Neural cell (in vitro differentiated cells): ENCODE measurements around the gene TENM3.

ENCODE experiments used
- EP300 ChIP-seq: fragments of 450-650 bp; conservative IDR thresholded peaks from 2 replicates; pipeline ENCODE4 v1.6.1; 2014; ENCODE audit warnings: antibody characterized with exemption, mild to moderate bottlenecking, moderate library complexity; ENCODE audit not compliant: poor library complexity, severe bottlenecking
- EZH2 ChIP-seq: fragments of 200-600, 300-800 bp; shearing (Covaris generic), sonication (generic); IDR thresholded peaks from 2 replicates; pipeline ENCODE4 v1.6.1; 2014; ENCODE audit warnings: antibody characterized with exemption, low read length, borderline replicate concordance, mild to moderate bottlenecking; ENCODE audit not compliant: insufficient read depth, poor library complexity, severe bottlenecking
- POLR2AphosphoS5 ChIP-seq: IDR thresholded peaks from 2 replicates; pipeline ENCODE4 v1.6.1; 2012
- RAD21 ChIP-seq: fragments of 450-650 bp; conservative IDR thresholded peaks from 2 replicates; pipeline ENCODE4 v1.6.1; 2014; ENCODE audit warnings: antibody characterized with exemption, mild to moderate bottlenecking, moderate library complexity
- SMC3 ChIP-seq: fragments of 450-650 bp; conservative IDR thresholded peaks from 2 replicates; pipeline ENCODE4 v1.6.1; 2014; ENCODE audit warnings: antibody characterized with exemption, mild to moderate bottlenecking, moderate library complexity; ENCODE audit not compliant: poor library complexity
- TAF1 ChIP-seq: IDR thresholded peaks from 2 replicates; pipeline ENCODE4 v1.6.1; 2012; ENCODE audit warnings: low read depth
- TF ChIP-seq, protein P1 (sequence below): fragments of 450-650 bp; IDR thresholded peaks from 2 replicates; pipeline ENCODE4 v1.5.1; 2014; ENCODE audit warnings: antibody characterized with exemption, mild to moderate bottlenecking, moderate library complexity; ENCODE audit not compliant: poor library complexity, severe bottlenecking
- TF ChIP-seq, protein P2 (sequence below): IDR thresholded peaks from 2 replicates; pipeline ENCODE4 v1.6.1; 2012; ENCODE audit warnings: borderline replicate concordance

DNA sequence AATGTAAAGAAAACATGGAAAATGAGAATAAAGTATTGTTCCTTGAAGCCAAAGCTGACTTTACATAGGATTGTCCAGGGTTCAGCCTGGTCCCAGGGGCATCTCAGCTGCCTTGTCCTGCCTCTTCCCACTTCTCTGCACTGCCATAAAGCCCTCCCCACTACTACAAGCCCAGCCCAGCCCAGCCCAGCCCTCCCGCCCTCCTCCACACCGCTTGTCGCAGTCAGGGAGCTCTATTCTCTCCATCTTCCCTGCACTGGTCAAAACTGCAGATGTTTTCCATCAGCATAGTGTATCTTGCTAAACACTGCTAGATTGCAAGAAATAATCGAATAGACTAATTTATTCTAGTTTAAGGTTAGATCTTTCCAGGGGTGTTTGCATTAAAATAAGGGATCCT, 100.3 kb downstream of the TENM3 start:
- TF ChIP-seq, protein P1, sequence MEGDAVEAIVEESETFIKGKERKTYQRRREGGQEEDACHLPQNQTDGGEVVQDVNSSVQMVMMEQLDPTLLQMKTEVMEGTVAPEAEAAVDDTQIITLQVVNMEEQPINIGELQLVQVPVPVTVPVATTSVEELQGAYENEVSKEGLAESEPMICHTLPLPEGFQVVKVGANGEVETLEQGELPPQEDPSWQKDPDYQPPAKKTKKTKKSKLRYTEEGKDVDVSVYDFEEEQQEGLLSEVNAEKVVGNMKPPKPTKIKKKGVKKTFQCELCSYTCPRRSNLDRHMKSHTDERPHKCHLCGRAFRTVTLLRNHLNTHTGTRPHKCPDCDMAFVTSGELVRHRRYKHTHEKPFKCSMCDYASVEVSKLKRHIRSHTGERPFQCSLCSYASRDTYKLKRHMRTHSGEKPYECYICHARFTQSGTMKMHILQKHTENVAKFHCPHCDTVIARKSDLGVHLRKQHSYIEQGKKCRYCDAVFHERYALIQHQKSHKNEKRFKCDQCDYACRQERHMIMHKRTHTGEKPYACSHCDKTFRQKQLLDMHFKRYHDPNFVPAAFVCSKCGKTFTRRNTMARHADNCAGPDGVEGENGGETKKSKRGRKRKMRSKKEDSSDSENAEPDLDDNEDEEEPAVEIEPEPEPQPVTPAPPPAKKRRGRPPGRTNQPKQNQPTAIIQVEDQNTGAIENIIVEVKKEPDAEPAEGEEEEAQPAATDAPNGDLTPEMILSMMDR, result no peak
- TF ChIP-seq POLR2AphosphoS5 (no peak), EZH2 (no peak), EP300 (no peak), RAD21 (no peak), SMC3 (no peak), TAF1 (no peak)
- TF ChIP-seq, protein P2, sequence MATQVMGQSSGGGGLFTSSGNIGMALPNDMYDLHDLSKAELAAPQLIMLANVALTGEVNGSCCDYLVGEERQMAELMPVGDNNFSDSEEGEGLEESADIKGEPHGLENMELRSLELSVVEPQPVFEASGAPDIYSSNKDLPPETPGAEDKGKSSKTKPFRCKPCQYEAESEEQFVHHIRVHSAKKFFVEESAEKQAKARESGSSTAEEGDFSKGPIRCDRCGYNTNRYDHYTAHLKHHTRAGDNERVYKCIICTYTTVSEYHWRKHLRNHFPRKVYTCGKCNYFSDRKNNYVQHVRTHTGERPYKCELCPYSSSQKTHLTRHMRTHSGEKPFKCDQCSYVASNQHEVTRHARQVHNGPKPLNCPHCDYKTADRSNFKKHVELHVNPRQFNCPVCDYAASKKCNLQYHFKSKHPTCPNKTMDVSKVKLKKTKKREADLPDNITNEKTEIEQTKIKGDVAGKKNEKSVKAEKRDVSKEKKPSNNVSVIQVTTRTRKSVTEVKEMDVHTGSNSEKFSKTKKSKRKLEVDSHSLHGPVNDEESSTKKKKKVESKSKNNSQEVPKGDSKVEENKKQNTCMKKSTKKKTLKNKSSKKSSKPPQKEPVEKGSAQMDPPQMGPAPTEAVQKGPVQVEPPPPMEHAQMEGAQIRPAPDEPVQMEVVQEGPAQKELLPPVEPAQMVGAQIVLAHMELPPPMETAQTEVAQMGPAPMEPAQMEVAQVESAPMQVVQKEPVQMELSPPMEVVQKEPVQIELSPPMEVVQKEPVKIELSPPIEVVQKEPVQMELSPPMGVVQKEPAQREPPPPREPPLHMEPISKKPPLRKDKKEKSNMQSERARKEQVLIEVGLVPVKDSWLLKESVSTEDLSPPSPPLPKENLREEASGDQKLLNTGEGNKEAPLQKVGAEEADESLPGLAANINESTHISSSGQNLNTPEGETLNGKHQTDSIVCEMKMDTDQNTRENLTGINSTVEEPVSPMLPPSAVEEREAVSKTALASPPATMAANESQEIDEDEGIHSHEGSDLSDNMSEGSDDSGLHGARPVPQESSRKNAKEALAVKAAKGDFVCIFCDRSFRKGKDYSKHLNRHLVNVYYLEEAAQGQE, result no peak
